GM19468 (cell line): ENCODE data around the gene VGF.
"Not testable (repeated sequence)": the region's sequence is repeated elsewhere in the genome, so short reads cannot be mapped to it uniquely, and the experiment has no call there.

ENCODE experiments used
- ATAC-seq: cut with Tn5 transposase; IDR thresholded peaks from one replicate; pipeline ENCODE4 v1.9.1; 2021; ENCODE audit warnings: mild to moderate bottlenecking, moderate library complexity, moderate number of reproducible peaks; ENCODE audit not compliant: unreplicated experiment; ENCODE audit errors: extremely low read depth

The VGF gene

GRCh38 chr7:101151908-101152651 is 13.3 kb downstream of the VGF start:
- ATAC-seq: no peak

GRCh38 chr7:101140746-101141382 is 24.5 kb downstream of the VGF start:
- ATAC-seq: no peak

DNA sequence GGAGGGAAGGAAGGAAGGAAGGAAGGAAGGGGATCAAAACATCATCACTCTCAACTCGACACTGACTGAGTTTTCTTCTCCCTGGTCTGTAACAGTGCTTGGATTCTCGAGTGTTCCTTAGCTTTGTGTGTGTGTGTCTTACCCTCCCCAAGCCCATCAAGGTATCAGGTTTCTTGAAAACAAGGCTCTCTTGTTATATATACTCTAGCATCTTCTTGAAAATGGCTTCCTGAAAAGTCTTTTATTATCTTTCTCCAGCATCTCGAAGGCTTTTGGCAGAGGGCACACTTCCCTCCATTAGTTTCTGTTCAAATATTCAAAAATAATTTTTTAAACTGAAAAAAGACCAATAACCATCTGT is 25.1 kb downstream of the VGF start:
- no peak for ATAC-seq

DNA sequence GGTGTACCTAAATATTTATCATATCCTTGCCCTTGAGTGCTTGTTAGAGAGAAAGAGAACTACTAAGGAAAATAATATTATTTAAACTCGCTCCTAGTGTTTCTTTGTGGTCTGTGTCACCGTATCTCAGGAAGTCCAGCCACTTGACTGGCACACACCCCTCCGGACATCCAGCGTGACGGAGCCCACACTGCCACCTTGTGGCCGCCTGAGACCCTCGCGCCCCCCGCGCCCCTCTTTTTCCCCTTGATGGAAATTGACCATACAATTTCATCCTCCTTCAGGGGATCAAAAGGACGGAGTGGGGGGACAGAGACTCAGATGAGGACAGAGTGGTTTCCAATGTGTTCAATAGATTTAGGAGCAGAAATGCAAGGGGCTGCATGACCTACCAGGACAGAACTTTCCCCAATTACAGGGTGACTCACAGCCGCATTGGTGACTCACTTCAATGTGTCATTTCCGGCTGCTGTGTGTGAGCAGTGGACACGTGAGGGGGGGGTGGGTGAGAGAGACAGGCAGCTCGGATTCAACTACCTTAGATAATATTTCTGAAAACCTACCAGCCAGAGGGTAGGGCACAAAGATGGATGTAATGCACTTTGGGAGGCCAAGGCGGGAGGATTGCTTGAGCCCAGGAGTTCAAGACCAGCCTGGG is 27.0 kb downstream of the VGF start:
- no peak for ATAC-seq

GRCh38 chr7:101137651-101138212 is 27.6 kb downstream of the VGF start:
- no peak for ATAC-seq

DNA sequence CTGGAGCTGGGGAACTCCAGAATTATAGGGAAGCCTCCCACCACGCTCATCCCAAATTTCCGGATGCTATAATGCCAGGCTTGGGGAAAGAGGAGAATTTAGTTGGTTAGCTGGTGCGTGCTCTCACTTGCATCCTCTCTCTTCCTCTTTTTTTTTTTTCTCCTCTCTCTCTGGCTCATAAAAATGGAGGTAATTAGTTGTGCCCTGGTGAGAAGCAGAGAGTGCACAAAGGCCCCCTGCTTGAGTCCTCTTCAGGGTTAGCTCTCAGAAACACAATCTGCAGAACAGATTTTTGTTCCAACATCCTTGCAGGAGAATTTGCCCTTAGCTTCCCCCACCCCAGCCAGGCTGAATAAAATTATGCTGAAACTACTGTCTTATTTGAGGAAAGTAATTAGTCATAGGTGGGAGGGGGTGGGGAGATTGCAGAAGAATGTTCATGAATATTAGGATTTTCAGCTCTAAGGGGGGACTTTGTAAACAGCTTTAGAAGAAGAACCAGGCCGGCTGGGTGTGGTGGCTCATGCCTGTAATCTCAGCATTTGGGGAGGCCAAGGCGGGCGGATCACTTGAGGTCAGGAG is 30.9 kb downstream of the VGF start:
- ATAC-seq: no peak

DNA sequence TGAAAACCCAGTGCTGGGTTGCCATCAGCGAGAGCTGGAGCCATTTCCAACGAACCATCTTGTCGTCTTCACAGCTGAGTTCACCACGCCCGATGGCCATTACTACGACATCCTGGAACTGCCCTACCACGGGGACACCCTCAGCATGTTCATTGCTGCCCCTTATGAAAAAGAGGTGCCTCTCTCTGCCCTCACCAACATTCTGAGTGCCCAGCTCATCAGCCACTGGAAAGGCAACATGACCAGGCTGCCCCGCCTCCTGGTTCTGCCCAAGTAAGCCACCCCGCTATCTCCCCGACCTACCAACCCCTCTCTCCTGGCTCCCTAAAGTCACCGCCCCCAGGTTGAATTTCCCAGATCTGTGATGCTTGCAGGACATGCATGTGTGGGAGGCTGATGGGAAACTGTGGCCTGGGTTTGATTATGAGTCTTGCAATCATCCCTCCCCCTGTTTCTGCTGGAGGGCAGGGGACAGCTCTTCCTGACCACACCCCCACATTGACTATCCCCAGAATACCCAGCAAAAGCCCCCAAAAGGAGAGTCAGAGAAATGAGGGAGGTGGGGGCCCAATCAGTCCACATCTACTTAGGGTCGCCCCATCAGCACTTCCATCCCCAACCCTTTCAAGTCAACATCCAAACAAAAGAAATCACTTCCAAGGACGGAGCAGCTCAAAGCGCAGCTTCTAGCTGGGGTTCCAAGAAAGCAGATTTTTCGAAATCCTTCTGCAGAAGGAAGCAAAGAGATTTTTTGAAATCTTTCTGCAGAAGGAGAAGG is 31.6 kb downstream of the VGF start:
- ATAC-seq: no peak

GRCh38 chr7:101132626-101133600 is 32.5 kb downstream of the VGF start:
- ATAC-seq: not testable (repeated sequence)

DNA sequence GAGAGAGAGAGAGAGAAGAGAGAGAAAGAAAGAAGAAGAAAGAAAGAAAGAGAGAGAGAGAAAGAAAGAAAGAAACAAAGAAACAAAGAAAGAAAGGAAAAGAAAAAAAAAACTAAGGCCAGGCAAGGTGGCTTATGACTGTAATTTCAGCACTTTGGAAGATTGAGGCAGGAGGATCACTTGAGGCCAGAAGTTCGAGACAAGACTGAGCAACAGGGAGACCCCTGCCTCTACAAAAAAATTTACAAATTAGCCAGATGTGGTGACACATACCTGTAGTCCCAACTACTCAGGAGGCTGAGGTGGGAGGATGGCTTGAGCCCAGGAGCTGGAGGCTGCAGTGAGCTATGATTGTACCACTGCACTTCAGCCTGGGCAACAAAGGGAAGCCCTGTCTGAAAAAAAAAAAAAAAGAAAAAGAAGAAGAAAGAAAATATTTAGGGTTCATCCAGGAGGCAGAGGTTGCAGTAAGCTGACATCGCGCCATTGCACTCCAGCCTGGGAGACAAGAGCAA is 35.7 kb downstream of the VGF start:
- no peak for ATAC-seq

GRCh38 chr7:101128040-101128834 is 37.1 kb downstream of the VGF start:
- no peak for ATAC-seq

DNA sequence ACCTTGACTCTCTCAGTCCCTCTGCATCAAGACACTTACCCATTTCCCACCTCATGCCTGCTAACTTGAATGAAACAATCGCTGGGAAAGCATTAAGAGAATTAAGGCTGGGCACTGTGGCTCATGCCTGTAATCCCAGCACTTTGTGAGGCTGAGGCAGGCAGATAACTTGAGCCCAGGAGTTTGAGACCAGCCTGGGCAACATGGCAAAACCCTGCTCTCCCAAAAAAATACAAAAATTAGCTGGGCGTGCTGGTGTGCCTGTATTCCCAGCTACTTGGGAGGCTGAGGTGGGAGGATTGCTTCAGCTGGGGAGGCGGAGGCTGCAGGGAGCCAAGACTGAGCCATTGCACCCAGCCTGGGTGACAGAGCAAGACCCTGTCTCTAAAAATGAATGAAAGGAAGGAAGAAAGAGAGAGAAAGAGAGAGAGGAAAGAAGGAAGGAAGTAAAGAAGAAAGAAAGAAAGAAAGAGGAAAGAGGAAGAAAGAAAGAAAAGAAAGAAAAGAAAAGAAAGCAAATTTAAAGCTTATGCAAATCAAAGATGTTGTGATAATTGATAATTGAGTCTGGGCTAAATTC is 37.8 kb downstream of the VGF start:
- ATAC-seq: no peak

DNA sequence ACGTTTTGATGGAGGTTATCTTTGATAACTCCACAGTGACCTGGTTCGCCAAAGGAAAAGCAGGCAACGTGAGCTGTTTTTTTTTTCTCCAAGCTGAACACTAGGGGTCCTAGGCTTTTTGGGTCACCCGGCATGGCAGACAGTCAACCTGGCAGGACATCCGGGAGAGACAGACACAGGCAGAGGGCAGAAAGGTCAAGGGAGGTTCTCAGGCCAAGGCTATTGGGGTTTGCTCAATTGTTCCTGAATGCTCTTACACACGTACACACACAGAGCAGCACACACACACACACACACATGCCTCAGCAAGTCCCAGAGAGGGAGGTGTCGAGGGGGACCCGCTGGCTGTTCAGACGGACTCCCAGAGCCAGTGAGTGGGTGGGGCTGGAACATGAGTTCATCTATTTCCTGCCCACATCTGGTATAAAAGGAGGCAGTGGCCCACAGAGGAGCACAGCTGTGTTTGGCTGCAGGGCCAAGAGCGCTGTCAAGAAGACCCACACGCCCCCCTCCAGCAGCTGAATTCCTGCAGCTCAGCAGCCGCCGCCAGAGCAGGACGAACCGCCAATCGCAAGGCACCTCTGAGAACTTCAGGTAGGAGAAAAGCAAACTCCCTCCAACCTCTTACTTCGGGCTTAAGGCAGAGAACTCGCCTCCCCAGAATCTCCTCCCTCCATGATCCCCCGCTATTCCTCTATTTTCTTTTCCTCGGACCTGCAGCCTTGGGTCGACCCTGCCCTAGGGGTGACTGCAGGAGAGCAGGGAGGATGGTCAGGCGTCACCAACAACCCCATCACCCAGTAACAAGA is 38.5 kb downstream of the VGF start, which contains the start of gene SERPINE1:
Gene SERPINE1 (plus strand): TSS at position 454 of the 809 bp plus-strand sequence. CDS start 1,290 bp downstream, outside the sequence.
- ATAC-seq: no peak

- ATAC-seq: peak; percentile 30
These were observed 39.2 kb downstream of the VGF start for GRCh38 chr7:101125989-101126650.

DNA sequence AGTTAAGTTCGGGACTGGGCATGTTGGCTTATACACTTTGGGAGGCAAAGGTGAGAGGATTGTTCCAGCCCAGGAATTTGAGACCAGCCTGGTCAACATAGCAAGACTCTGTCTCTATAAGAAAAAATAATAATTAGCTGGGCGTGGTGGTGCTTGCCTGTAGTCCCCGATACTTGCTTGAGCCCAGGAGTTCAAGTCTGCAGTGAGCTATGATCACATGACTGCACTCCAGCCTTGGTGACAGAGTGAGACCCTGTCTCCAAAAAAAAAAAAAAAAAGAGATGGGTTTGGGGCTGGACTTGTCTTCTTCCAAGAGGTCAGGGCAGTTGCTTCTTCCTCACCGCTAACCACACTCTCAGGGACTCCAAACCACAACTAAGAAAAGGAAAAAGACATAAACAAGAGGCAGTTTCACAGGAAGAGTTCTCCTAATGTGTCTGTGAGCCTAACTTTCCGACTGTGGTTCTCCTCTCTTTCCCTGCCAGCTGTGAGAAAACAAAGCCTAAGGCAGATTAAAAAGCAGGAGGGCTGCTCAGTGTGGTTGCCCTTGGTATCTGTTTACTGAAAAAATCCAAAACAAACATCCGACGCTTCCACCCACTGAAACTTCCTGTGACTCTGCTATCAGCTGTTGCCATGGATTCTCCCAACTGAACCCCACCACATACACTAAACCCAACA is 40.9 kb downstream of the VGF start:
- ATAC-seq: no peak

- ATAC-seq: no peak
These were observed 41.7 kb downstream of the VGF start for GRCh38 chr7:101123703-101124068.
